ENCODE data around the gene CD248.

Gene CD248

DNA sequence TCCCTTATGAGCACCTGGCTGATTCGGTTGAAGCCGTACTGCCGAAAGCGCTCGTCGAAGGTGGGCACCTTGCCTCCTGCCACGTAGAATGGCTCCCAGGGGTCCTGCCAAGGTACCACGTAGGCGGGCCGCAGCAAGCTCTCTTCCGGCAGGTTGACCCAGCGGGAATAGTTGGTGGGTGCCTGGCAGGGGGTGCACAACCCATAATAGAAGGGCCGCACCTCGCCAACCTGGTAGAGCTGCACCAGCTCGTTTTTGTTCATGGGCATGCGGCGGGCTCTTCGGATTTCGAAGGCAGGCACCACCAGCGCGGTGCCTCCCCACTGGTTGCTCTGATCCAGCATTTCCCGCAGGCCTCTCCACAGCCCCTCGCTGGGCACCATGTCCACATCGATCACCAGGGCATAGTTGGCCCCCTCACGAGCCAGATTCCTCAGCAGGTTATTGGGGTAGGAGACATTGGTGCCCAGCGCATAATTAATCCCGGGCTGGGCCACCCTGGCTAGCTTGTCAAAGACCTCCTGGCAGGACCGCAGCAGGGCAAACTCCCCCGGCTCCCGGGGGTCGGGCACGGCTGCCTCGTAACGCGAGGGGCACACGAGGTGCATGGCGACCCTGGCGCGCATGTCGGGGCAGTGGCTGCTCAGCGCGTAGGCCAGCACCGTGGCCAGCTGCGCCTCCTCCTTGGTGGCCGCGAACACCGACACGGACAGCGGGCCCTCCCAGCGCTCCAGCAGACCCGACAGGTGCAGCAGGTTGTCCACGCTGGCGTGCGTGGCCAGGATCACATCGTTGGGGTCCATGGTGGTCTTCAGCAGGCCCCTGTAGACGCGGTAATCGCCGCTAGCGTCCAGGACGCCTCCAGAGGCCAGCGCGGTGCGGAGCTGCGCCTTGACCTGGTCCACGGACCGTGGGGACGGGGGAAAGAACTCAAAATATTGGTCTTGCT is 29.9 kb upstream of the CD248 start:
- Mint-ChIP-seq H3K9me3 (no peaks in the 10 kb centered on the region), H3K36me3 (ENCODE audit: low read depth) (peaks cover 32% of the 10 kb centered on the region), H3K27me3 (peaks cover 3% of the 10 kb centered on the region), H3K4me3 (peak overlapping the region; percentile 97), H3K27ac (peak overlapping the region; percentile 95), H3K4me1 (ENCODE audit: low read depth) (peaks cover 52% of the 10 kb centered on the region)
- peak; percentile 49 for DNase-seq

DNA sequence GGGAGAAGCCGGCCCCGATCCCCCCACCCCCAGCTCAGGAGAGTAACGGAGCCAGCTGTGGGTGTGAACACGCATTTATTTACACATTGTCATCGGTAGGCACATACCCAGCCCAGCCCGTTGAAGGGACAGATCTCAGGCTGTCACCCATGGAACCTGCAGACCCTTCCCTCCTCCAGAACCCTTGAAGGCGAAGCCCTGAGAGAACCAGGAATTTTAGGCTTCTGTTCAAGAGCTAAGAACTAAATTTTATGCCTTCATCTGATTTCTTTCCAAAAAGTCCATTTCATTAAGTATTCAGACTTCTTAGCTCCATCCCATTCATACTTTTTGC is 28.4 kb upstream of the CD248 start:
- Mint-ChIP-seq H3K4me1 (ENCODE audit: low read depth) (peaks cover 52% of the 10 kb centered on the region), H3K27me3 (peaks cover 3% of the 10 kb centered on the region), H3K4me3 (peak overlapping the region; percentile 97), H3K9me3 (no peaks in the 10 kb centered on the region), H3K27ac (peak overlapping the region; percentile 95), H3K36me3 (ENCODE audit: low read depth) (peaks cover 46% of the 10 kb centered on the region)
- DNase-seq = no peak

DNA sequence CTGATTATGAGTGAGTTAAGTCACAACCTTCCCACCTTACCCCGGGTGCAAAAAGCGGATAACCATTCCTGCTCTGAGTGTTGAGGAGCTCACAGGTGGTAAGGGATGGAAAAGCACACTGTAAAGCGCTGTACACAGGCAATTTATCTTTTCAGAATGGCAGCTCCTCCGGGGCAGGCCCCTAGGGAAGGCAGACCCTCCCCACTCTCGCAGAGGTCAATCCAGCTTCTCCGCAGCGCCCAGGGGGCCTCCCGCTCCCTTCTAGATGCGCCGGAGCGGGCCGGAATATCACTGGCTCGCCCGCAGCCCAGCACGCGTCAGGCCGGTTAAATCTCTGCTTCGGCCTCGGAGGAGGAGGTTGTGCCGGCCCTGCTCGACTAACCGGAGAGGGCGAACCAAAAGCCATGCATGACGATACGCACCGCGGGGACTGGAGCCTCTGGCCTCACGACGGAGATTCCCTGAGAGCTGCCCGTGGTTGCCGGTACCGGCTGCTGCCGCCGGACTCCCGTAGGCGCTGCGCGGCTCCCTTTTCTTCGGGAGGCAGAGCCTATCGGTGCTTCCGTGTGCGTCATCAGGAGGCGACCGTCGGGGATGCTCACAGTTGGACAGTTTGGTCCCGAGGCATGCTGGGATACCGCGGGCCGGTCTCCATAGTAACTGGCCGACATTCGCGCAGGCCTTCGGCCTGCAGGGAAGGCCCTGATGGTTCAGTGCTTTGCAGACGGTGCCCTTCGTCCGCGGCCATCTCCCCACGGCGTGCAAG is 27.9 kb upstream of the CD248 start, which contains the start of gene BRMS1:
Gene BRMS1, minus strand, starts transcription at position 555 of the 766 bp plus-strand sequence. CDS start 2,870 bp downstream, outside the sequence.
- peak; percentile 95 for DNase-seq
- Mint-ChIP-seq H3K36me3 (ENCODE audit: low read depth) (peaks cover 51% of the 10 kb centered on the region), H3K27me3 (peaks cover 3% of the 10 kb centered on the region), H3K4me1 (ENCODE audit: low read depth) (peaks cover 52% of the 10 kb centered on the region), H3K4me3 (peak within 1 kb of the TSS; percentile 97), H3K27ac (peak within 1 kb of the TSS; percentile 95), H3K9me3 (no peaks in the 10 kb centered on the region)

DNA sequence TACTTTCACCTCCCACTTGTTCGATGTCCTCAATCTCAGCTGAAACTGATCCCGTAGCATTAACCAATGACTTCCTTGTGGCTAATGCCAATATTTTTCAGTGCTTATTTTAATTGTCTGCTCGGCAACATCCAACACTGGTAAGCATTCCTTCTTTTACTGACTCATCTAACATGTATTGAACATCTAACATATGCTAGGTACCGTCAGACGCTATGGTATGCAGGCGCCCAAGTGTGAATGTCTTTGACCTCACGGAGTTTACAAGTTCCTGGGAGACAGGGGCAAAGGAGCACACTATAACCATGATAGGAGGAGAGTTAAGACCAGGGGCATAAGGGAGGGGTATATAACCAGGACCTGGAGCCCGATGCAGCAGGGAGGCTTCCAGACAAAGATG is 26.3 kb upstream of the CD248 start:
- DNase-seq = no peak
- H3K4me3 Mint-ChIP-seq = peak overlapping the region; percentile 97
- H3K27me3 Mint-ChIP-seq = peaks cover 3% of the 10 kb centered on the region
- H3K4me1 Mint-ChIP-seq (ENCODE audit: low read depth) = peaks cover 46% of the 10 kb centered on the region
- H3K36me3 Mint-ChIP-seq (ENCODE audit: low read depth) = peaks cover 64% of the 10 kb centered on the region
- peak overlapping the region; percentile 95 for H3K27ac Mint-ChIP-seq
- H3K9me3 Mint-ChIP-seq = no peaks in the 10 kb centered on the region

DNA sequence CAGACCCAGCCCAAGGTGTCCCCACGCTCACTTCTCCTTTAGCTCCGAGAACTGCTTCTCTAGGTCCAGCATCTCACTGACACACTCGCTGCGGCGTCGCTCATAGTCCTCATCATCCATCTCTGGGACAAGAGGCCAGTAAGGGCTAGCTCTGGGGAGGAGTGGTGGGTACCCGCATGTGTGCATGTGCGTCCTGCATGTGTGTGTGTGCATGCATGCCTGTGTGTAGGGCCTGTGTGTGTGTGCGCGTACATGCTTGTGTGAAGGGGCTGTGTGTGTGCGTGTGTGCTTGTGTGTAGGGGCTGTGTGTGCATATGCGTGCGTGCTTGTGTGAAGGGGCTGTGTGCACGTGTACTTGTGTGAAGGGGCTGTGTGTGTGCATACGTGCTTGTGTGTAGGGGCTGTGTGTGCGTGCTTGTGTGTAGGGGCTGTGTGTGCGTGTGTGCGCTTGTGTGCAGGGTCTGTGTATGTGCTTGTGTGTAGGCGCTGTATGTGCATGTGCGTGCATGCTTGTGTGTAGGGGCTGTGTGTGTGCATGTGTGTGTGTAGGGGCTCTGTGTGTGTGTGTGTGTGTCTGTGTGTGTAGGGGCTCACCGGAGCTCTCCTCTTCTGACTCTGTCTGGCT is 24.8 kb upstream of the CD248 start:
- H3K36me3 Mint-ChIP-seq (ENCODE audit: low read depth) = peaks cover 75% of the 10 kb centered on the region
- H3K27ac Mint-ChIP-seq = no peak overlapping the region
- no peaks in the 10 kb centered on the region for H3K9me3 Mint-ChIP-seq
- DNase-seq = no peak
- no peak overlapping the region for H3K4me3 Mint-ChIP-seq
- no peaks in the 10 kb centered on the region for H3K27me3 Mint-ChIP-seq
- H3K4me1 Mint-ChIP-seq (ENCODE audit: low read depth) = peaks cover 55% of the 10 kb centered on the region

GRCh38 chr11:66340596-66341501 is 24.0 kb upstream of the CD248 start:
- H3K4me1 Mint-ChIP-seq (ENCODE audit: low read depth) = peaks cover 53% of the 10 kb centered on the region
- no peaks in the 10 kb centered on the region for H3K9me3 Mint-ChIP-seq
- no peak overlapping the region for H3K4me3 Mint-ChIP-seq

GRCh38 chr11:66339686-66340483 is 23.0 kb upstream of the CD248 start:
- DNase-seq = no peak
- Mint-ChIP-seq H3K36me3 (ENCODE audit: low read depth) (peaks cover 73% of the 10 kb centered on the region), H3K9me3 (no peaks in the 10 kb centered on the region), H3K4me1 (ENCODE audit: low read depth) (peaks cover 48% of the 10 kb centered on the region), H3K27me3 (no peaks in the 10 kb centered on the region), H3K4me3 (no peak overlapping the region), H3K27ac (no peak overlapping the region)

More at GRCh38 chr11:66340596-66341501, 24.0 kb upstream of the CD248 start:
- no peak overlapping the region for H3K27ac Mint-ChIP-seq
- no peaks in the 10 kb centered on the region for H3K27me3 Mint-ChIP-seq
- peaks cover 76% of the 10 kb centered on the region for H3K36me3 Mint-ChIP-seq (ENCODE audit: low read depth)
- no peak for DNase-seq

DNA sequence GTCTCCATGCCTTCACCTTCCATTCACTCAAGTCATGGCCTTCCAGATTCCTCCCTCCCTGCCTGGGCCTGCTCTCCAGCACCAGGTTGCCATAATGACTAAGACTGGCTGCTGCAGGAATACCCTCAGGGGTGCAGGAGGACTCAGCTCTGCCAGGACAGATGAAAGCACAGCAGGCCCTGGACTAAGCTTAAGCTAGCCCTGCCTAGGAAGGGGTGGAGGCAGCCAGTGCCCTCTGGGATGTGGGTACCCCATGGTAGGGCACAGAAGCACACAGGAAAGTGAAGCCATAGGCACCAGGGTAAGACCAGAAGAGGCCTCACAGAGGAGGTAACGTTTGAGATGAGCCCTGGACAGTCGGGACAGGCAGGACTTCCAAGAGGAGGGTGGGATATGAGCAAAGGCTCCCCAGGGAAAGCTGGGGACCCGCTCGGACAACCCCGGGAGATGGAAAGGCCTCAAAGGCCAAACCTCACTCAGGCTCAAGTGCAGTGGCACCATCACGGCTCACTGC is 22.4 kb upstream of the CD248 start:
- Mint-ChIP-seq H3K9me3 (no peaks in the 10 kb centered on the region), H3K4me1 (ENCODE audit: low read depth) (peaks cover 44% of the 10 kb centered on the region), H3K4me3 (no peak overlapping the region), H3K27ac (peak overlapping the region; percentile 1), H3K36me3 (ENCODE audit: low read depth) (peaks cover 67% of the 10 kb centered on the region), H3K27me3 (no peaks in the 10 kb centered on the region)
- no peak for DNase-seq

GRCh38 chr11:66338276-66339161 is 21.7 kb upstream of the CD248 start:
- no peak for DNase-seq
- Mint-ChIP-seq H3K4me3 (no peak overlapping the region), H3K27ac (peak overlapping the region; percentile 1), H3K4me1 (ENCODE audit: low read depth) (peaks cover 37% of the 10 kb centered on the region), H3K9me3 (no peaks in the 10 kb centered on the region), H3K27me3 (no peaks in the 10 kb centered on the region), H3K36me3 (ENCODE audit: low read depth) (peaks cover 63% of the 10 kb centered on the region)

GRCh38 chr11:66337103-66337899 is 20.5 kb upstream of the CD248 start:
- H3K27ac Mint-ChIP-seq = peak overlapping the region; percentile 88
- no peak for DNase-seq
- H3K36me3 Mint-ChIP-seq (ENCODE audit: low read depth) = peaks cover 52% of the 10 kb centered on the region
- peak overlapping the region; percentile 67 for H3K4me3 Mint-ChIP-seq
- peaks cover 28% of the 10 kb centered on the region for H3K4me1 Mint-ChIP-seq (ENCODE audit: low read depth)
- H3K27me3 Mint-ChIP-seq = no peaks in the 10 kb centered on the region
- no peaks in the 10 kb centered on the region for H3K9me3 Mint-ChIP-seq

- H3K36me3 Mint-ChIP-seq (ENCODE audit: low read depth) = peaks cover 44% of the 10 kb centered on the region
- peaks cover 28% of the 10 kb centered on the region for H3K4me1 Mint-ChIP-seq (ENCODE audit: low read depth)
- DNase-seq = peak; percentile 75
- peak within 1 kb of the TSS; percentile 67 for H3K4me3 Mint-ChIP-seq
- peak within 1 kb of the TSS; percentile 88 for H3K27ac Mint-ChIP-seq
- H3K27me3 Mint-ChIP-seq = no peaks in the 10 kb centered on the region
- no peaks in the 10 kb centered on the region for H3K9me3 Mint-ChIP-seq
These were observed 19.6 kb upstream of the CD248 start, which contains the start of gene RIN1 for GRCh38 chr11:66336234-66337102. Gene RIN1 (minus strand): TSS chr11:66336434. CDS start chr11:66336402, 32 bp downstream.
